Adrenal gland (tissue), 12 donors: Measurements from ENCODE around the gene CYP39A1. TPM values are rescaled to one million over a fixed set of nuclear protein-coding genes. Genes with fewer than 3 reads are reported as not detected.

ENCODE experiments used
- DNase-seq, 7 donors: peaks; one replicate each; pipeline ENCODE4 v3.0.0-alpha.2; 2019 to 2020
- H3K27ac ChIP-seq, 5 donors: fragments of 200-600 bp; sonication (generic) in 4 of 5; 1 replicate in 3 of 5; 2 replicates in 2 of 5; pipeline versions ENCODE4 v1.5.1 to v1.8.0; 2016 to 2020; ENCODE audit warnings: mild to moderate bottlenecking in 1 of 5
- H3K27me3 ChIP-seq: fragments of 200-600 bp; 2 replicates; pipeline ENCODE4 v1.8.0; 2021
- H3K36me3 ChIP-seq, 2 donors: fragments of 200-600 bp; replicated peaks in 1 of 2; 1 replicate in 1 of 2; 2 replicates in 1 of 2; pipeline versions ENCODE4 v1.5.1 to v1.8.0; 2018 to 2022
- H3K4me1 ChIP-seq, 2 donors: fragments of 200-600 bp; replicated peaks in 1 of 2; 1 replicate in 1 of 2; 2 replicates in 1 of 2; pipeline versions ENCODE4 v1.5.1 to v1.8.0; 2018 to 2021
- H3K4me3 ChIP-seq, 4 donors: fragments of 200-600 bp; sonication (generic) in 3 of 4; one replicate each; pipeline ENCODE4 v1.5.1; 2016 to 2018
- H3K9me3 ChIP-seq, 3 donors: fragments of 200-600 bp; sonication (generic) in 1 of 3; replicated peaks in 1 of 3; 1 replicate in 2 of 3; 2 replicates in 1 of 3; pipeline versions ENCODE4 v1.5.1 to v1.8.0; 2016 to 2021
- CTCF ChIP-seq, 6 experiments: fragments of 450-650 bp in 4 of 6; fragments of 200-600 bp in 2 of 6; sonication (generic) in 1 of 6; IDR thresholded peaks; 1 replicate in 5 of 6; 2 replicates in 1 of 6; pipeline versions ENCODE4 v1.5.1 to v1.8.0; 2016 to 2021; ENCODE audit warnings: antibody characterized with exemption in 6 of 6, mild to moderate bottlenecking in 2 of 6, moderate library complexity in 1 of 6
- POLR2A ChIP-seq, 2 donors: fragments of 450-650 bp; IDR thresholded peaks; one replicate each; pipeline ENCODE4 v1.6.1; 2017; ENCODE audit warnings: antibody characterized with exemption in 2 of 2, mild to moderate bottlenecking in 2 of 2, moderate library complexity in 1 of 2
- WGBS, 4 donors: extraction: QIAGEN DNeasy Blood & Tissue Kit in 2 of 4; methylation state at CpG; one replicate each; pipeline versions ENCODE4 v1.1.5 to v1.1.7; 2013 to 2017; 5-methylcytosine and 5-hydroxymethylcytosine counted together
- intact Hi-C, 2 donors: fragments of 100-400 bp; cut with DNase I; formaldehyde crosslinking; loops; one replicate each; pipeline versions ENCODE4 v1.14.1 to v1.15.0; 2022 to 2023
- polyA plus RNA-seq, 3 donors: library from polyadenylated mRNA; stranded (reverse); fragments of 200-250 nt in 2 of 3; fragments of 350-450 nt in 1 of 3; fragmentation: Illumina TruSeq in 1 of 3; extraction: RNeasy Lipid Tissue Mini Kit (QIAGEN cat#74804) in 1 of 3; gene quantifications; one replicate each; pipeline ENCODE4 v1.2.3, GENCODE V29; 2013 to 2014
- total RNA-seq, 9 donors: library from RNA; depleted of rRNA in 4 of 9; stranded (reverse); fragments of >200 nt in 4 of 9; fragments of 120-200 nt in 1 of 9; fragmentation: NEBNext Ultra II Directional in 1 of 9; extraction: Animal tissue kit (Norgen Biotek cat#: 25700) in 1 of 9; gene quantifications; one replicate each; pipeline versions ENCODE4 v1.1.0 to v1.2.4, GENCODE V29; 2013 to 2023
- donor health status: healthy with polysubstance abuse.
- donor health status: Bipolar disorder and iron deficiency.
- donor health status: DM: yes; HTN: yes; CAD: no.
- donor health status: DM: no; HTN: no; CAD: no.
- donor health status: DM: no; HTN: no; CAD: no.
- donor health status: DM: yes; HTN: yes; CAD: no.

The CYP39A1 gene
- total and polyA plus RNA-seq, 12 donors: 0.63 to 11.3 (median 4.2) TPM

GRCh38 chr6:46690141-46690755, 37.6 kb upstream of the CYP39A1 start:
- no peaks in the 10 kb centered on the region for H3K27me3 ChIP-seq
- H3K27ac ChIP-seq: no peak overlapping the region
- TF ChIP-seq POLR2A (IDR thresholded peaks at IDR 0.05) (no peak), CTCF (IDR thresholded peaks at IDR 0.05) (no peak)
- H3K4me3 ChIP-seq: no peak overlapping the region
- no peak for DNase-seq
- intact Hi-C loops: no loop called here
- H3K9me3 ChIP-seq: no peaks in the 10 kb centered on the region
- no peaks in the 10 kb centered on the region for H3K4me1 ChIP-seq
- H3K36me3 ChIP-seq: no peaks in the 10 kb centered on the region
- 96 to 98% (median 97%) methylated on average over 2 of the region's 2 CpGs for WGBS, 4 donors

GRCh38 chr6:46689657-46690056, 37.0 kb upstream of the CYP39A1 start:
- Histone ChIP-seq H3K4me1 (no peaks in the 10 kb centered on the region), H3K9me3 (no peaks in the 10 kb centered on the region), H3K27ac (no peak overlapping the region), H3K36me3 (no peaks in the 10 kb centered on the region), H3K27me3 (no peaks in the 10 kb centered on the region), H3K4me3 (no peak overlapping the region)
- intact Hi-C loops: no loop called here
- DNase-seq: no peak
- 91 to 97% (median 93%) methylated on average over 3 of the region's 3 CpGs for WGBS, 4 donors
- TF ChIP-seq CTCF (IDR thresholded peaks at IDR 0.05) (no peak), POLR2A (IDR thresholded peaks at IDR 0.05) (no peak)

- intact Hi-C loops: no loop called here
- H3K27me3 ChIP-seq: no peaks in the 10 kb centered on the region
- WGBS, 4 donors: 94 to 96% (median 95%) methylated on average over 8 to 13 of the region's 13 CpGs
- no peak for DNase-seq
- H3K4me3 ChIP-seq: no peak overlapping the region
- H3K36me3 ChIP-seq: no peaks in the 10 kb centered on the region
- no peak overlapping the region for H3K27ac ChIP-seq
- no peak for TF ChIP-seq CTCF (IDR thresholded peaks at IDR 0.05)
- no peak for TF ChIP-seq POLR2A (IDR thresholded peaks at IDR 0.05)
- H3K4me1 ChIP-seq: no peaks in the 10 kb centered on the region
- H3K9me3 ChIP-seq: no peaks in the 10 kb centered on the region
Observed at GRCh38 chr6:46688966-46689335, 36.3 kb upstream of the CYP39A1 start.

GRCh38 chr6:46688117-46688965, 35.7 kb upstream of the CYP39A1 start:
- Histone ChIP-seq H3K4me3 (no peak overlapping the region), H3K4me1 (no peaks in the 10 kb centered on the region), H3K36me3 (no peaks in the 10 kb centered on the region), H3K9me3 (no peaks in the 10 kb centered on the region), H3K27me3 (no peaks in the 10 kb centered on the region), H3K27ac (no peak overlapping the region)
- intact Hi-C loops: no loop called here
- DNase-seq: no peak
- no peak for TF ChIP-seq POLR2A (IDR thresholded peaks at IDR 0.05)
- TF ChIP-seq CTCF (IDR thresholded peaks at IDR 0.05): no peak
- WGBS, 4 donors: 95 to 97% (median 95%) methylated on average over 41 to 85 of the region's 85 CpGs
